ENCODE data around the gene GRIP1.

GRIP1 gene

DNA sequence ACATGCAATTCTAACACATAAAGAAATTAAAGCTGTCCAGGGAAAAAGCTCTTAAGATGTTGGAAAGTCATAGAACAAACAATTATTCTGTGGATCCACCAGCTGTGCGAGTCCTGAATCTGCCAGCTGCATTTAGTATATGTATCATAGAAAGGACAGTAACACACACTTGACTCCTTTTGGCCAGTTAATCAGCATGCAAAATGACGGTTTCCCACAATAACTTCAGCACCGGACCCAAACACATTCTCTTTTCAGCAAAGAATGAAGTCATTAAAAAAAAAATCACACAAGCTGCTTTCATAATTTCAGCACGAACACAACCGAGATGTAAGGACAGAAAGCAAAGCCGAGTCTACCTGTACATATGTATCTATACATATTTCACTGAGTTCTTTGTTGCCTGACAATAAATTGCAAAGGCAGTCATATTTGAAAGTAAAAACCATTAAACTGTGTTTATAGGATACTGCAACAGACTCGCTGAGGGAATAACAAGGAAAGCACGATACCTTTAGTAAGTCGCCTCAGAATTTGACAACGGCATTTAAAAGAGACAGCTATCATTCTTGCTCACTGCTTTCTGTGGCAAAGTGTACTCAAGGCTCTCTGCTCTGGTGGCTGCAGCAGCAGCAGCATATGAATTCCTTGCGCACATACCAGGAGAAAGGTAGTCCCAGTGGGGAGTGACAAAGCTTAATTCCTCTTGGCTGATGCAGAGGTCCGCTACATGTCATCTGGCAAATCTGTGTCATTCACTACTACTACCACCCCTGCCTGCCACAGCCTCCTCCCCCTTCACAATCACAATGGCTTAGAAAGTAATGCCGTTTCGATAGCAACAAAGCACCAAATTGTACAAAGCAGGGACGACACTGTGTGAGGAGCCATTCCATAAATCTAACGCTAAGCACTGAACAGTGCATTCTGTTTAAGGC is at the start of gene GRIP1:
Gene GRIP1, minus strand, starts transcription at position 739 of the 938 bp plus-strand sequence. Its CDS starts 172 bp downstream, at position 567.
- DNase-seq (ENCODE audit: low spot score) = no peak

- DNase-seq (ENCODE audit: low spot score) = peak; percentile 68
Measured at GRCh38 chr12:66726556-66726955, 47.7 kb upstream of the GRIP1 start.

DNA sequence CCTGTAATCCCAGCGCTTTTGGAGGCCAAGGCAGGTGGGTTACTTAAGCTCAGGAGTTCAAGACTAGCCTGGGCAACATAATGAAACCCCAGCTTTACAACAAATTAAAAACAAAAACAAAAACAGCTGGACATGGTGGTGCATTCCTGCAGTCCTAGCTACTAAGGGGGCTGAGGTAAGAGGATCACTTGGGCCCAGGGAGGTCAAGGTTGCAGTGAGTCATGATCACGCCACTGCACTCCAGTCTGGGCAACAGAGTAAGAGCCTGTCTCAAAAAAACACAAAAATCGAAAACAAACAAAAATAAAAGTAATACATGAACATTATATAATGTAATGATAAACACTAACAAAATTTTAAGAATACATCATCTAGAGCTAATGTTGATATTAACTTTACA is 46.2 kb upstream of the GRIP1 start:
- no peak for DNase-seq (ENCODE audit: low spot score)

DNA sequence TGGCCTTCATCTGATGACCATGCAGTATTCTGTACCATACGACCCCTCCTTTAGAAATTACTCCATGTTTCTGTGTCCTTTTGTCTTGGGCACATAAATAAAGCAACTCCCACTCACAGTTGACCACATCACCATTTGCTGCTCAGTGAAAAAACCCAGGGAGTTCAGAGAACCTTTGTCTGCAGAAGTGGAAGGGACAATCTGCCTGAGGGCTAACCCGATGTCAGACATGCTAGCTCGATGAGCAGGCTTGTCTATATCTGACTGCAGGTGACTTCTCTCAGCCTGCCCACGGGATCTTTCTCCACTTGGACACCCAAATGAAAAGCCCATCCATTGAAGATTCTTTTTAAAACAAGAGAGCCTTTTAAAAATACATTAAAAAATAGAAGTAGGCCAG is 45.7 kb upstream of the GRIP1 start:
- no peak for DNase-seq (ENCODE audit: low spot score)

DNA sequence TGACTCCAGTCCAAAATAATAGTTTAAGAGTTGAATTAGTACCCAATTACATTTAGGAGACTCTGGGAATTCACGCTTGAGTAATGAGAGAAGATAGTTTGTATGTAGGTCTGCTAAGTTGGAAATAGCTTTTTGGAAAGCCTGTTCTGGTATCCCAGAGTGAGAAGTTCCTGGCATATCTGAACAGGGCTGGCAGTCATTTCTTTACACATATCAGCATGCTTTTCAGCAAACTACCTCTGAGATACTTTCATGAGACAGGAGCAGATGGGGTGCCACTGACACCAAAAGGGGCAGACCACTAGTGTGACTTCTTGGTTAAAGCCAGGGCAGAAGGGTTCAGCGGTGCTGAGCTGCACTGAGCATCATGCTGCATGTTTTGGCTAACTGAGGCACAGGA is 45.1 kb upstream of the GRIP1 start:
- no peak for DNase-seq (ENCODE audit: low spot score)

DNA sequence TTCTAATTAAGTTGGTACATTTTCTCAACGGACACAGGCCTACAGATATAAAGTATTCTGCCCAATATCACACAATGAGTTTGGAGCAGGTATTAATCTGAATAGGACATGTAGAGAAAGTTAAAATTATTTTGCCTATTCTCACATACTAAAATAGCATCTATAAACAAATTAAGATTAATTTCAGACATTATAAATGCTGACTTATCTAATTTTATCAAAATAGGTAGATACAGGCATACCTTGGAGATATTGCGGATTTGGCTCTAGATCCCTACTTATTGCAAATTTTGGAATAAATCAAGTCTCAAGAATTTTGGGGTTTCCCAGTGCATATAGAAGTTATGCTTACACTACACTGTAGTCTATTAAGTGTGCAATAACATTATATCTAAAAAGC is 41.0 kb upstream of the GRIP1 start:
- no peak for DNase-seq (ENCODE audit: low spot score)

GRCh38 chr12:66717036-66717673 is 38.3 kb upstream of the GRIP1 start:
- no peak for DNase-seq (ENCODE audit: low spot score)

- no peak for DNase-seq (ENCODE audit: low spot score)
Measured at GRCh38 chr12:66716522-66716921, 37.6 kb upstream of the GRIP1 start.

DNA sequence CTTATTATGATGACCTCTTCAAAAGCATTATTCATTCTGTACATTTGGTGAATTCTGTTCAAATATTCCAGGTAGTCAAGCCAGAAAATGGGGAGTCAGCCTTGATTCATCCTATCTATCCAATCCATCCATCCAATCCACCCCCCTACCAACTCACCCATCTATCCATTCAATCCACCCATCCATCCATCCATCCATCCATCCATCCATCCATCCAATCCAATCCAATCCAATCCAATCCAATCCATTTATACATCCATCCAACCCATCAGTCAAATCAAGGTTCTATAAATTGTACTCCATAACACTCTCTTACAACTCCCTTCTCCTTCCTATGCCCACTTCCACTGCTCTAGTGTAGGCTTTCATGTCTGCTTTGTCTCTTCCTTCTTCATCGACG is 35.8 kb upstream of the GRIP1 start:
- DNase-seq (ENCODE audit: low spot score) = no peak

DNA sequence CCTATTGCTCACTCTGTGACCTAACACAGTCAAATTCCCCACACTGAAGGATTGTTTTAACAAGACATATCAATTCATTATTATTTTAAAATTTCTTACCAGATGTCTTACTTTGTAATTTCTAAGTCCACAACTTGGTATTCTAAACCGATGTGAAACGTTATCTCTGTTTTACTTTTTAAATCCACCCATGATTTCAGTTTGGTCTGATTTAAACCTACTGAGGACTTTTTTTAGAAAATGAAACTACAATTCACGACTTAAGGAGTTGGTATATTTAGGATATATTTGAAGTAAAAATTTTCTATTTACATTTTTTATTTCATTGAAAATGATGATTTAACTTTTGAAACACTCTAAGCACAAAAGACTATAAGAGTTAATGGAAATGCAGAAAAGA is 35.1 kb upstream of the GRIP1 start:
- no peak for DNase-seq (ENCODE audit: low spot score)

DNA sequence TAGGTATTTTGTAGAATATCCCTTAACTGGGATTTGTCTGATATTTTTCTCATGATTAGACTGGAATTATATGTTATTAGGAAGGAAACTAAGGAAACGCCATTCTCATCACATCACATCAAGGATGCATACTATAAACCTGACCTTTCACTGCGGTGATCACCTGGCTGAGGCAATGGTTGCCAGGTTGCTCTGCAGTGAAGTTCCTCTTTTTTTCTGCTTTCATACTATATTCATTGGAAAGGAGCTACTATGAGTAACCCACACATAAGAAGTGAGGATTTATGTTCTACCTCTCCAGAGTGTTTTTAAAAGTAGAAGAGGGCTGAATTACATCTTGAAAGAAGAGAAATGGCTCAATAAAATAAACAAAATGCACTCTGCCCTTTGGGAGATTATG is 31.0 kb upstream of the GRIP1 start:
- DNase-seq (ENCODE audit: low spot score) = no peak

- no peak for DNase-seq (ENCODE audit: low spot score)
Measured at GRCh38 chr12:66709457-66709773, 30.5 kb upstream of the GRIP1 start.

GRCh38 chr12:66708704-66709456 is 30.0 kb upstream of the GRIP1 start:
- peak; percentile 68 for DNase-seq (ENCODE audit: low spot score)

DNA sequence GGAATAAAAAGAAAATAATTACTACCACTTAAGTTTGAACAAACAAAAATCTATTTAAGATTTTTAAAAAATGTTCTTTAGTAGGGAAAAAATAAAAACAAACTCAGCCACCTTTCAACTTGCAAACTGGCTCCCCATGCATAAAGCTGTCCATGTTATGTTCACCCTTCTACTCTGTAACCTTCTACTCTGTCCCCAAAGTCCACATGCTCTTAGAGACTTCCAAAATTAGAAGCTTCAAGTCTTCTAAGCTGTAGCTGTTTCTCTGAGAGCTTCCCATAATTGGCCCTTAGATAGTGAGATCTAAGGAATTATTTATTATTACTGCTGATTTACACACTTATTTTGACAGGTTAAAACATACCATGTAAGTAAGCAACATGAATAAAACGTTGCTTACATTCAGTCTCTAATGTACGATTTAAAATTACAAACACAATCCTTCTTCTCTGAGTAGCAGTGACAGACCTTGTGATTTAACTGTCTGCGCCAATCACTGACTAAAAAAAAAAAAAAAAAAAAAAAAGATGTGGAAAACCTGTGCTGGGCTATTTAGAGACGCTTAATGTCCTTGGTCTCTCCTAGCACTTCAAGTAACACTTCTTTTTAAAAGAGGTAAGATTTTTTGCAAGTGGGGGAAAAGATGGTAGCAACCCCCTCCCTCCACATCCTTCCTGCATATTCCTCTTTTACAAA is 28.3 kb upstream of the GRIP1 start:
- DNase-seq (ENCODE audit: low spot score) = no peak

- DNase-seq (ENCODE audit: low spot score) = no peak
Measured at GRCh38 chr12:66699738-66700482, 21.0 kb upstream of the GRIP1 start.

GRCh38 chr12:66698558-66698957 is 19.7 kb upstream of the GRIP1 start:
- DNase-seq (ENCODE audit: low spot score) = no peak

- DNase-seq (ENCODE audit: low spot score) = peak; percentile 58
Measured at GRCh38 chr12:66697404-66697803, 18.5 kb upstream of the GRIP1 start.

- DNase-seq (ENCODE audit: low spot score) = no peak
Measured at GRCh38 chr12:66694666-66695613, 16.1 kb upstream of the GRIP1 start.

- peak; percentile 94 for DNase-seq (ENCODE audit: low spot score)
Measured at GRCh38 chr12:66693901-66694513, 15.1 kb upstream of the GRIP1 start.

GRCh38 chr12:66692986-66693385 is 14.1 kb upstream of the GRIP1 start:
- DNase-seq (ENCODE audit: low spot score) = no peak

Measured in NAMALWA (cell line).